Esophagus muscularis mucosa (tissue), 4 donors: ENCODE measurements around the gene PRCP. TPM values are rescaled to one million over a fixed set of nuclear protein-coding genes. Genes with fewer than 3 reads are reported as not detected.
A peak's percentile ranks its signal among the peaks of the same experiment; 100 is the strongest.

Source experiments
- DNase-seq: peaks from one replicate; pipeline ENCODE4 v3.0.0-alpha.2; 2017; ENCODE audit errors: extremely low spot score
- H3K27ac ChIP-seq, 4 donors: fragments of 200-600 bp; sonication (generic); replicated peaks in 1 of 4; 1 replicate in 3 of 4; 2 replicates in 1 of 4; pipeline ENCODE4 v1.5.1; 2016 to 2019; ENCODE audit warnings: mild to moderate bottlenecking in 1 of 4
- H3K27me3 ChIP-seq, 4 donors: fragments of 200-600 bp; sonication (generic); one replicate each; pipeline versions ENCODE4 v1.5.1 to v1.6.0; 2016 to 2019
- H3K36me3 ChIP-seq, 4 donors: fragments of 200-600 bp; sonication (generic); one replicate each; pipeline ENCODE4 v1.5.1; 2016 to 2019
- H3K4me1 ChIP-seq, 4 donors: fragments of 200-600 bp; sonication (generic); one replicate each; pipeline ENCODE4 v1.5.1; 2016 to 2019
- H3K4me3 ChIP-seq, 4 donors: fragments of 200-600 bp; sonication (generic); 1 replicate in 2 of 4; 2 replicates in 2 of 4; pipeline ENCODE4 v1.5.1; 2016 to 2019; ENCODE audit warnings: mild to moderate bottlenecking in 4 of 4, moderate library complexity in 1 of 4
- H3K9me3 ChIP-seq, 4 donors: fragments of 200-600 bp; sonication (generic); 1 replicate in 3 of 4; 2 replicates in 1 of 4; pipeline ENCODE4 v1.5.1; 2016 to 2019
- CTCF ChIP-seq, 3 experiments: fragments of 200-600 bp in 2 of 3; fragments of 450-650 bp in 1 of 3; sonication (generic) in 2 of 3; IDR thresholded peaks; one replicate each; pipeline ENCODE4 v1.5.1; 2017 to 2019; ENCODE audit warnings: antibody characterized with exemption in 3 of 3, mild to moderate bottlenecking in 2 of 3, moderate library complexity in 1 of 3
- EP300 ChIP-seq: sonication (generic); formaldehyde crosslinking; IDR thresholded peaks from one replicate; pipeline ENCODE4 v1.6.1; 2017; ENCODE audit warnings: antibody characterized with exemption
- POLR2A ChIP-seq: fragments of 450-650 bp; IDR thresholded peaks from one replicate; pipeline ENCODE4 v1.6.1; 2017; ENCODE audit warnings: antibody characterized with exemption, moderate library complexity, mild to moderate bottlenecking, low read depth
- POLR2AphosphoS5 ChIP-seq, 2 donors: sonication (generic); formaldehyde crosslinking; IDR thresholded peaks; one replicate each; pipeline ENCODE4 v1.6.1; 2017; ENCODE audit warnings: antibody characterized with exemption in 2 of 2
- WGBS: methylation state at CpG from one replicate; pipeline ENCODE4 v1.1.5; 2018; 5-methylcytosine and 5-hydroxymethylcytosine counted together
- intact Hi-C: fragments of 100-400 bp; cut with DNase I; formaldehyde crosslinking; loops from one replicate; pipeline ENCODE4 v1.15.1; 2023
- total RNA-seq, 4 donors: library from RNA; depleted of rRNA; stranded (reverse); fragments of >200 nt; gene quantifications; one replicate each; pipeline versions ENCODE4 v1.1.0 to v1.2.1, GENCODE V29; 2016

PRCP gene
- total RNA-seq, 4 donors from 2014 or later: 29.1 to 46.2 (median 35.0) TPM

GRCh38 chr11:82907371-82907770 is 7.1 kb upstream of the PRCP start:
- 92% methylated on average over 5 of the region's 5 CpGs for WGBS
- H3K36me3 ChIP-seq: no peaks in the 10 kb centered on the region
- intact Hi-C loops: loop anchor here (2.0 kb wide), 1 partner anchor 341 kb away; no protein-coding TSS in a partner anchor
- H3K4me3 ChIP-seq: no peak overlapping the region
- no peak for TF ChIP-seq CTCF (IDR thresholded peaks at IDR 0.05)
- TF ChIP-seq EP300: no peak
- no peak for TF ChIP-seq POLR2AphosphoS5 (IDR thresholded peaks at IDR 0.05)
- TF ChIP-seq POLR2A: no peak
- H3K27me3 ChIP-seq: no peaks in the 10 kb centered on the region
- no peak overlapping the region for H3K27ac ChIP-seq
- DNase-seq: no peak
- H3K4me1 ChIP-seq: peaks cover 0 to 6% (median 0%) of the 10 kb centered on the region in 4 donors
- H3K9me3 ChIP-seq: peaks cover 0 to 4% (median 0%) of the 10 kb centered on the region in 4 donors

- Histone ChIP-seq H3K36me3 (no peaks in the 10 kb centered on the region), H3K4me3 (no peak overlapping the region), H3K27me3 (no peaks in the 10 kb centered on the region), H3K27ac (no peak overlapping the region), H3K4me1 (peaks cover 0 to 7% (median 3%) of the 10 kb centered on the region in 4 donors), H3K9me3 (peaks cover 0 to 1% (median 0%) of the 10 kb centered on the region in 4 donors)
- intact Hi-C loops: loop anchor here (2.0 kb wide), 1 partner anchor 342 kb away; no protein-coding TSS in a partner anchor
- WGBS: 19% methylated on average over 2 of the region's 2 CpGs
- no peak for TF ChIP-seq CTCF (IDR thresholded peaks at IDR 0.05)
- TF ChIP-seq POLR2A: no peak
- no peak for TF ChIP-seq POLR2AphosphoS5 (IDR thresholded peaks at IDR 0.05)
- TF ChIP-seq EP300: no peak
- no peak for DNase-seq
These were observed 6.7 kb upstream of the PRCP start for GRCh38 chr11:82906931-82907330.

GRCh38 chr11:82906236-82906635 is 6.0 kb upstream of the PRCP start:
- WGBS: 49% methylated on average over 1 of the region's 1 CpG
- intact Hi-C loops: loop anchor here (2.0 kb wide), 1 partner anchor 343 kb away; no protein-coding TSS in a partner anchor
- H3K36me3 ChIP-seq: no peaks in the 10 kb centered on the region
- no peaks in the 10 kb centered on the region for H3K9me3 ChIP-seq
- H3K4me3 ChIP-seq: no peak overlapping the region
- TF ChIP-seq CTCF (IDR thresholded peaks at IDR 0.05) (peak; percentile 52 to 57 (median 56)), POLR2AphosphoS5 (IDR thresholded peaks at IDR 0.05) (no peak)
- H3K27ac ChIP-seq: no peak overlapping the region
- H3K4me1 ChIP-seq: peaks cover 0 to 12% (median 7%) of the 10 kb centered on the region in 4 donors
- DNase-seq: no peak
- H3K27me3 ChIP-seq: no peaks in the 10 kb centered on the region

GRCh38 chr11:82903843-82904586 is 3.8 kb upstream of the PRCP start:
- TF ChIP-seq EP300 (no peak), CTCF (IDR thresholded peaks at IDR 0.05) (no peak)
- WGBS: 87% methylated on average over 3 of the region's 3 CpGs
- intact Hi-C loops: loop anchor here (5.0 kb wide), 3 partner anchors 168 to 383 kb away; partner anchors contain the start of genes ANKRD42, CCDC90B and RAB30
- Histone ChIP-seq H3K27ac (no peak overlapping the region), H3K27me3 (no peaks in the 10 kb centered on the region), H3K4me3 (no peak overlapping the region), H3K4me1 (peaks cover 8 to 23% (median 19%) of the 10 kb centered on the region in 4 donors), H3K36me3 (no peaks in the 10 kb centered on the region), H3K9me3 (no peaks in the 10 kb centered on the region)
- DNase-seq: no peak
